LNCaP clone FGC (cell line): ENCODE measurements around the gene KCNIP4.

ENCODE experiments used
- DNase-seq: peaks from one replicate; pipeline ENCODE4 v3.0.0-alpha.2; 2011; ENCODE audit warnings: low read depth
- H3K4me3 ChIP-seq: 2 replicates; pipeline ENCODE4 v1.5.1; 2011; ENCODE audit warnings: mild to moderate bottlenecking, low read depth, low read length, control low read depth
- CTCF ChIP-seq: IDR thresholded peaks from 2 replicates; pipeline ENCODE4 v1.5.1; 2012; ENCODE audit warnings: mild to moderate bottlenecking; ENCODE audit not compliant: control insufficient read depth, insufficient read depth; ENCODE audit errors: extremely low read depth

Gene KCNIP4

GRCh38 chr4:21744046-21744445, 204.5 kb downstream of the KCNIP4 start:
- no peak for DNase-seq
- H3K4me3 ChIP-seq, result no peak overlapping the region
- no peak for TF ChIP-seq CTCF

- no peak for TF ChIP-seq CTCF
- DNase-seq, result no peak
- H3K4me3 ChIP-seq, result no peak overlapping the region
Measured at GRCh38 chr4:21742326-21742725, 206.2 kb downstream of the KCNIP4 start.

GRCh38 chr4:21738821-21739220, 209.8 kb downstream of the KCNIP4 start:
- no peak for DNase-seq
- H3K4me3 ChIP-seq, result no peak overlapping the region
- no peak for TF ChIP-seq CTCF

- H3K4me3 ChIP-seq, result no peak overlapping the region
- no peak for DNase-seq
- TF ChIP-seq CTCF, result no peak
Measured at GRCh38 chr4:21735866-21736265, 212.7 kb downstream of the KCNIP4 start.

GRCh38 chr4:21733894-21734630, 214.5 kb downstream of the KCNIP4 start:
- TF ChIP-seq CTCF, result no peak
- no peak overlapping the region for H3K4me3 ChIP-seq
- DNase-seq, result no peak

GRCh38 chr4:21728304-21728703, 220.3 kb downstream of the KCNIP4 start:
- H3K4me3 ChIP-seq, result no peak overlapping the region
- TF ChIP-seq CTCF, result no peak
- DNase-seq, result no peak

GRCh38 chr4:21726255-21726815, 222.2 kb downstream of the KCNIP4 start:
- DNase-seq, result no peak
- no peak overlapping the region for H3K4me3 ChIP-seq
- TF ChIP-seq CTCF, result no peak
